Smooth muscle cell (in vitro differentiated cells): ENCODE data around the gene TACR2. TPM values are rescaled to one million over a fixed set of nuclear protein-coding genes. Genes with fewer than 3 reads are reported as not detected.
A peak's percentile ranks its signal among the peaks of the same experiment; 100 is the strongest.

Source experiments
- DNase-seq: peaks from one replicate; lab custom pipeline; 2025; ENCODE audit not compliant: unreplicated experiment; lab: John Stamatoyannopoulos, UW
- H2AFZ ChIP-seq: fragments of 200-600 bp; sonication (generic); 2 replicates; pipeline ENCODE4 v1.6.0; 2016; ENCODE audit warnings: antibody characterized with exemption, low read depth, mild to moderate bottlenecking
- H3F3A ChIP-seq: fragments of 200-600 bp; sonication (generic); 2 replicates; pipeline ENCODE4 v1.6.0; 2017; ENCODE audit warnings: antibody characterized with exemption, low read depth
- H3K27ac ChIP-seq: fragments of 200-600 bp; sonication (generic); 2 replicates; pipeline ENCODE4 v1.5.1; 2016; ENCODE audit warnings: low read depth, mild to moderate bottlenecking
- H3K27me3 ChIP-seq: fragments of 200-600 bp; sonication (generic); 2 replicates; pipeline ENCODE4 v1.6.1; 2016; ENCODE audit warnings: low read depth, mild to moderate bottlenecking
- H3K36me3 ChIP-seq: fragments of 200-600 bp; sonication (generic); 2 replicates; pipeline ENCODE4 v1.5.1; 2016; ENCODE audit warnings: low read depth
- H3K4me1 ChIP-seq: fragments of 200-600 bp; sonication (generic); 2 replicates; pipeline ENCODE4 v1.5.1; 2016; ENCODE audit warnings: low read depth
- H3K4me2 ChIP-seq: fragments of 200-600 bp; sonication (generic); 2 replicates; pipeline ENCODE4 v1.6.0; 2016; ENCODE audit warnings: mild to moderate bottlenecking
- H3K4me3 ChIP-seq: fragments of 200-600 bp; sonication (generic); 2 replicates; pipeline ENCODE4 v1.5.1; 2016; ENCODE audit warnings: mild to moderate bottlenecking
- H3K79me2 ChIP-seq: fragments of 200-600 bp; sonication (generic); 2 replicates; pipeline ENCODE4 v1.6.0; 2016; ENCODE audit warnings: low read depth, mild to moderate bottlenecking
- H3K9ac ChIP-seq: fragments of 200-600 bp; sonication (generic); 2 replicates; pipeline ENCODE4 v1.6.0; 2016; ENCODE audit warnings: low read depth
- H3K9me3 ChIP-seq: fragments of 200-600 bp; sonication (generic); replicated peaks from 2 replicates; pipeline ENCODE4 v1.5.1; 2016; ENCODE audit warnings: low read depth
- H4K20me1 ChIP-seq: fragments of 200-600 bp; sonication (generic); 2 replicates; pipeline ENCODE4 v1.6.0; 2016; ENCODE audit warnings: low read depth
- WGBS: methylation state at CpG from one replicate; pipeline ENCODE4 v1.1.7; 2016; ENCODE audit warnings: low lambda C conversion rate; 5-methylcytosine and 5-hydroxymethylcytosine counted together
- polyA plus RNA-seq: library from polyadenylated mRNA; unstranded; fragments of >200 nt; fragmentation: Nextera tagmentation; extraction: Ambion mirVana; gene quantifications from 2 replicates; pipeline ENCODE4 v1.2.1, GENCODE V29; 2016
- total RNA-seq: library from RNA; depleted of rRNA; stranded (reverse); fragments of >200 nt; gene quantifications from 2 replicates; pipeline ENCODE4 v1.2.3, GENCODE V29; 2014
- TF ChIP-seq, protein P1 (sequence below): fragments of 200-600 bp; sonication (generic); IDR thresholded peaks from 2 replicates; pipeline ENCODE4 v1.5.1; 2017; ENCODE audit warnings: borderline replicate concordance, mild to moderate bottlenecking, antibody characterized with exemption; ENCODE audit not compliant: insufficient read depth, poor library complexity, severe bottlenecking

TACR2 gene
- total and polyA plus RNA-seq, 2 experiments from 2014 or later = 0.13 TPM; not detected in 1

DNA sequence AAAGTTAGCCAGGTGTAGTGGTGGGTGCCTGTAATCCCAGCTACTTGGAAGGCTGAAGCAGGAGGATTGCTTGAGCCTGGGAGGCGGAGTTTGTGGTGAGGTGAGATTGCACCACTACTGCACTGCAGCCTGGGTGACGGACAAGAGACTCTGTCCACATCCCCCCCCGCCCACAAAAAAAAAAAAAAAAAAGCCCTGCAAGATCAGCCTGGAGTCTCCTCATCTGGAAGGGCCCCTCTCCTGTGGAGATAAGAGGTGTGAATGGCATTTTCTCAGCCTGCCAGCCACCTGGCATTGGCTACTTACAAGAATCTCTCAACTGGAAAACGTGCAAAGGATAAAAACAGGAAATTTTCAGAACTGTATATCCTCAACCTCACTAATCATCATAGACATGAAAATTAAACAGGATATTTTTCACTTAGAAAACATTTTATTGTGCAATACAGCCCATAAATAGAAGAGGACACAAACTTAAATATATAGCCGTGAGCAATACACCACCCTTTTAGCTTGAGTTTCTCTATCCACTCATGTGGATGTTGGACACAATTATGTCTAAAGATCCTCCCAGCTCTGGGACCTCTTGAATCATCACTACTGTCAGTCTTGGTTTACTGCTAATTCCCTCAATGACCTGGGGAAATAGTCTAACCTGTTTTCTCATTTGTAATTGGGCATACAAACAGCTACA is 23.2 kb upstream of the TACR2 start:
- peaks cover 9% of the 10 kb centered on the region for H3F3A ChIP-seq
- no peak for DNase-seq
- peak overlapping the region; percentile 85 for H3K27ac ChIP-seq
- no peaks in the 10 kb centered on the region for H4K20me1 ChIP-seq
- H3K4me3 ChIP-seq = no peak overlapping the region
- 32% methylated on average over 5 of the region's 5 CpGs for WGBS
- H2AFZ ChIP-seq = no peak overlapping the region
- H3K4me2 ChIP-seq = peak overlapping the region; percentile 76
- H3K4me1 ChIP-seq = peaks cover 17% of the 10 kb centered on the region
- H3K9ac ChIP-seq = no peak overlapping the region
- no peaks in the 10 kb centered on the region for H3K9me3 ChIP-seq
- H3K79me2 ChIP-seq = no peaks in the 10 kb centered on the region
- H3K27me3 ChIP-seq = no peaks in the 10 kb centered on the region
- TF ChIP-seq, protein P1, sequence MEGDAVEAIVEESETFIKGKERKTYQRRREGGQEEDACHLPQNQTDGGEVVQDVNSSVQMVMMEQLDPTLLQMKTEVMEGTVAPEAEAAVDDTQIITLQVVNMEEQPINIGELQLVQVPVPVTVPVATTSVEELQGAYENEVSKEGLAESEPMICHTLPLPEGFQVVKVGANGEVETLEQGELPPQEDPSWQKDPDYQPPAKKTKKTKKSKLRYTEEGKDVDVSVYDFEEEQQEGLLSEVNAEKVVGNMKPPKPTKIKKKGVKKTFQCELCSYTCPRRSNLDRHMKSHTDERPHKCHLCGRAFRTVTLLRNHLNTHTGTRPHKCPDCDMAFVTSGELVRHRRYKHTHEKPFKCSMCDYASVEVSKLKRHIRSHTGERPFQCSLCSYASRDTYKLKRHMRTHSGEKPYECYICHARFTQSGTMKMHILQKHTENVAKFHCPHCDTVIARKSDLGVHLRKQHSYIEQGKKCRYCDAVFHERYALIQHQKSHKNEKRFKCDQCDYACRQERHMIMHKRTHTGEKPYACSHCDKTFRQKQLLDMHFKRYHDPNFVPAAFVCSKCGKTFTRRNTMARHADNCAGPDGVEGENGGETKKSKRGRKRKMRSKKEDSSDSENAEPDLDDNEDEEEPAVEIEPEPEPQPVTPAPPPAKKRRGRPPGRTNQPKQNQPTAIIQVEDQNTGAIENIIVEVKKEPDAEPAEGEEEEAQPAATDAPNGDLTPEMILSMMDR = no peak
- no peaks in the 10 kb centered on the region for H3K36me3 ChIP-seq

DNA sequence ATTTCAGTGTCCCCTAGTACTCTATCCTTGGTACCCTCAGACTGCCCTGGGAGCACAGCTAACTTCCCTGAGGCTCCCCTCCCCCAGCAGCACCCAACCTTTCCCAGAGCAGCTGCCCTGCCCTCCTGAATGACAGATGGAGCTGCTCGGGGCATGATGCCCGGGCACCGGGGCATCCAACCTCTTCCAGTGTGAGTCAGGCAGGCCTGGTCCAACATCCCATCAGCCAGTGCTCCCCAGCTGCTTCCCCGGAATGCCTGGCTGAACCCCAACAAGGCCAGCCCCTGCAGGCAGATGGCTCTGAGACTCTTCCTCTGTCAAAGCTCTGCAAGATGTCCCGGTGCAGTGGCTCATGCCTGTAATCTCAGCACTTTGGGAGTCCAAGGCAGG is 22.6 kb upstream of the TACR2 start:
- Histone ChIP-seq H3F3A (peaks cover 9% of the 10 kb centered on the region), H3K27ac (peak overlapping the region; percentile 85), H3K27me3 (no peaks in the 10 kb centered on the region), H3K9ac (no peak overlapping the region), H3K79me2 (no peaks in the 10 kb centered on the region), H3K9me3 (no peaks in the 10 kb centered on the region), H4K20me1 (no peaks in the 10 kb centered on the region), H3K4me3 (no peak overlapping the region), H3K36me3 (no peaks in the 10 kb centered on the region), H3K4me2 (peak overlapping the region; percentile 76), H3K4me1 (peaks cover 17% of the 10 kb centered on the region), H2AFZ (no peak overlapping the region)
- DNase-seq = no peak
- TF ChIP-seq, protein P1 = no peak
- 91% methylated on average over 5 of the region's 5 CpGs for WGBS

DNA sequence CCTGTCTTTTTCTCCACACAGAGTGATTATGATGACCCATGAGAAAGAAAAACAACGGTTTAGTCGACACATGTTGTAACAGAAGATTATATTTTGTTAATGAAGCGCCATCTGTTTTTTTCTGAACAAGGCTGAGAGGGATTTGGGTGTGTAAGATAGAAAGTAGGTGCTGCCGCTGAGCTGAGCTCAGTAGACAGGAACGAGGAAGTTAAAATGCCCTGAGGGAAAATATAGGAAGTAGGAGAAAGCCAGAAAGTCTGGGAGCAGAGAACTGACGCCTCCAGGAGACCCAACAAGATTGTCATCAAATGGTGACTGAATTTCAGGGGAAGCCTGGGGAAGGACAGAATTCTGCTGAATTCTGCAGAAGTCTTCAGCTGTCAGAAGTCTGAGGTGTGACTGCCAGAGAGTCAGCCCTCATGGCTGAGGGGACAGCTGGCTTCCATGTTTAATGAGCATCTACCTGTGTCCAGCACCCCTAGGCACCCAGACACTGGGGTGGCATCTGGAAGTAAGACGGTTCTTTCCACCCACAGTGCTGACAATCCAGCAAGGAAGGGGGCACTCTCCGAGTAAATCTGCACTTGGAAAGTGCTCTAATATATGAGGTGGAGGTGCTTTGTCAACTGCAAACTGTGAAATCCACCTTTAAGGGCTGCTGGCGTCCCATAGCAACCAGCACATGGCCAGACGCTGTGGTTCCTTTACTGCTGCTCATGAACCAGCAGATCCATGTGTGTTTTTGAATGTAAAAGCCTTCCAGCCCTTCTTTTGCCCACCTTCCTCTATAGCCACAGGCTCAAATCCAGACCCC is 22.0 kb upstream of the TACR2 start:
- TF ChIP-seq, protein P1 = no peak
- H3K27me3 ChIP-seq = no peaks in the 10 kb centered on the region
- peaks cover 9% of the 10 kb centered on the region for H3F3A ChIP-seq
- H3K27ac ChIP-seq = peak overlapping the region; percentile 85
- H3K4me3 ChIP-seq = no peak overlapping the region
- peak overlapping the region; percentile 76 for H3K4me2 ChIP-seq
- H3K4me1 ChIP-seq = peaks cover 17% of the 10 kb centered on the region
- no peaks in the 10 kb centered on the region for H3K36me3 ChIP-seq
- H3K9ac ChIP-seq = peak overlapping the region; percentile 58
- peak overlapping the region; percentile 68 for H2AFZ ChIP-seq
- H3K9me3 ChIP-seq = no peaks in the 10 kb centered on the region
- WGBS = 28% methylated on average over 10 of the region's 10 CpGs
- DNase-seq = no peak
- no peaks in the 10 kb centered on the region for H3K79me2 ChIP-seq
- no peaks in the 10 kb centered on the region for H4K20me1 ChIP-seq
